Kidney (tissue), 14 donors: ENCODE results near the gene SP6. TPM values are rescaled to one million over a fixed set of nuclear protein-coding genes. Genes with fewer than 3 reads are reported as not detected.
A peak's percentile ranks its signal among the peaks of the same experiment; 100 is the strongest.

ENCODE experiments used
- DNase-seq, 5 donors: peaks; one replicate each; pipeline ENCODE4 v3.0.0-alpha.2; 2013 to 2020
- FAIRE-seq: peaks from 2 replicates; lab custom pipeline; 2012; peaks lifted over from hg19 to GRCh38; lab: Jason Lieb, UNC
- H3K27ac ChIP-seq, 2 donors: one replicate each; pipeline ENCODE4 v1.7.0; 2013; ENCODE audit warnings: low read depth in 2 of 2, low read length in 2 of 2, inconsistent platforms in 1 of 2
- H3K27me3 ChIP-seq: one replicate; pipeline ENCODE4 v1.7.1; 2013; ENCODE audit warnings: low read length, inconsistent platforms; ENCODE audit not compliant: control insufficient read depth, insufficient read depth
- H3K36me3 ChIP-seq, 3 donors: one replicate each; pipeline versions ENCODE4 v1.7.0 to v1.7.1; 2013; ENCODE audit warnings: low read length in 3 of 3, control low read depth in 1 of 3, inconsistent platforms in 1 of 3; ENCODE audit not compliant: insufficient read depth in 3 of 3, control insufficient read depth in 2 of 3
- H3K4me1 ChIP-seq, 3 donors: one replicate each; pipeline versions ENCODE4 v1.7.0 to v1.7.1; 2013; ENCODE audit warnings: low read length in 3 of 3, inconsistent platforms in 1 of 3, low read depth in 1 of 3; ENCODE audit not compliant: control insufficient read depth in 2 of 3, insufficient read depth in 2 of 3
- H3K4me3 ChIP-seq, 3 donors: one replicate each; pipeline versions ENCODE4 v1.7.0 to v1.8.1; 2013; ENCODE audit warnings: low read length in 3 of 3, control low read depth in 1 of 3, inconsistent platforms in 1 of 3
- H3K9ac ChIP-seq, 3 donors: one replicate each; pipeline versions ENCODE4 v1.7.0 to v1.7.1; 2013; ENCODE audit warnings: low read length in 3 of 3, control low read depth in 1 of 3, inconsistent platforms in 1 of 3
- H3K9me3 ChIP-seq, 3 donors: one replicate each; pipeline versions ENCODE4 v1.7.0 to v1.7.1; 2013; ENCODE audit warnings: low read length in 3 of 3, control low read depth in 1 of 3, inconsistent platforms in 1 of 3; ENCODE audit not compliant: control insufficient read depth in 2 of 3, insufficient read depth in 1 of 3
- intact Hi-C: fragments of 100-400 bp; cut with DNase I; formaldehyde crosslinking; loops from one replicate; pipeline ENCODE4 v1.11.1; 2022
- polyA plus RNA-seq: library from polyadenylated mRNA; stranded (reverse); fragments of 350-450 nt; fragmentation: Illumina TruSeq; extraction: RNeasy Lipid Tissue Mini Kit (QIAGEN cat#74804); gene quantifications from one replicate; pipeline ENCODE4 v1.2.3, GENCODE V29; 2014; ENCODE audit warnings: low read depth, low replicate concordance; ENCODE audit not compliant: insufficient read depth
- total RNA-seq: library from RNA; stranded (reverse); fragmentation: NEBNext Ultra II Directional; extraction: Animal tissue kit (Norgen Biotek cat#: 25700); gene quantifications from one replicate; pipeline ENCODE4 v1.2.1, GENCODE V29; 2021
- TF ChIP-seq, protein P1 (sequence below): IDR thresholded peaks from 3 replicates; pipeline ENCODE4 v1.5.1; 2012; ENCODE audit warnings: mild to moderate bottlenecking, moderate library complexity, borderline replicate concordance; ENCODE audit not compliant: insufficient read depth; ENCODE audit errors: extremely low read depth
- donor health status: control.
- donor health status: control.
- donor health status: control.
- donor health status: control.
- donor health status: control.
- donor health status: DM: yes; HTN: yes; CAD: no.
- donor health status: Normal renal cell carcinoma (clear cell type).

The SP6 gene
- total and polyA plus RNA-seq, 2 donors from 2014 or later: 0.86 to 2.0 TPM

DNA sequence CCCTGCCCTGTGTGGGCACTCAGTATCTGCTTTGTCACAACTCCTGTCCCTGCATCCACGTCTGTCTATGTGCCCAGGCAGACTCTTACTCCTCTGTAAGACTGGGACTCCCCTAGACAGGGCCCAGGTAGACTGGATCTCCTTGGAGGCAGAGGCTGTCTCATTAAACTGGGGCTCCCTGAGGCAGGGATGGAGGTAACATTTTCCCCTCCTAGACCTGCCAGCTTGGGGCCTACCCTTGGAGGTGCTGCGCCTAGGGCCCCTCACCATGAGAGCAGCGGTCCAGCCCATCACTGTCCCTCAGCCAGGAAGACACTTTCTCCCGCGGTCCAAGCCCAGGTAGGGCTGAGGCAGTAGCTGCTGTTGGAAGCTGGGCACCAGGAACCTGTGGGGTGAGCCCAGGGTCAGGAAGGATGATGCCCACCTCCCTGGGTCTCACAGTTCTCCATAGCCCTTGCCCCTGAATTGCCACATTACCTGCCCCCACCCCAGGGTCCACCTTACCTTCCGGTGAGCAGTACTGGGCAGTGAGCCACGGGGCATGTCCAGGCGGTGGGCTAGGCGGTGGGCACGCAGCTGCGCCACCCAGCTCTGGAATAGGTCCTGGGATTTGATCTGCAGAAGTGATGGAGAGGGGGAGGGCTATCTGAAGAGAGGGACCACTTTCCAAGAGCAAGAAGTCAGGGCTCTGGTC is 32.8 kb downstream of the SP6 start:
- DNase-seq (no peak), FAIRE-seq (no peak)
- intact Hi-C loops: no loop called here
- H3K27ac ChIP-seq: no peak overlapping the region
- no peak overlapping the region for H3K4me3 ChIP-seq
- peaks cover 0 to 17% (median 4%) of the 10 kb centered on the region in 3 donors for H3K36me3 ChIP-seq
- TF ChIP-seq, protein P1, sequence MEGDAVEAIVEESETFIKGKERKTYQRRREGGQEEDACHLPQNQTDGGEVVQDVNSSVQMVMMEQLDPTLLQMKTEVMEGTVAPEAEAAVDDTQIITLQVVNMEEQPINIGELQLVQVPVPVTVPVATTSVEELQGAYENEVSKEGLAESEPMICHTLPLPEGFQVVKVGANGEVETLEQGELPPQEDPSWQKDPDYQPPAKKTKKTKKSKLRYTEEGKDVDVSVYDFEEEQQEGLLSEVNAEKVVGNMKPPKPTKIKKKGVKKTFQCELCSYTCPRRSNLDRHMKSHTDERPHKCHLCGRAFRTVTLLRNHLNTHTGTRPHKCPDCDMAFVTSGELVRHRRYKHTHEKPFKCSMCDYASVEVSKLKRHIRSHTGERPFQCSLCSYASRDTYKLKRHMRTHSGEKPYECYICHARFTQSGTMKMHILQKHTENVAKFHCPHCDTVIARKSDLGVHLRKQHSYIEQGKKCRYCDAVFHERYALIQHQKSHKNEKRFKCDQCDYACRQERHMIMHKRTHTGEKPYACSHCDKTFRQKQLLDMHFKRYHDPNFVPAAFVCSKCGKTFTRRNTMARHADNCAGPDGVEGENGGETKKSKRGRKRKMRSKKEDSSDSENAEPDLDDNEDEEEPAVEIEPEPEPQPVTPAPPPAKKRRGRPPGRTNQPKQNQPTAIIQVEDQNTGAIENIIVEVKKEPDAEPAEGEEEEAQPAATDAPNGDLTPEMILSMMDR: no peak
- no peaks in the 10 kb centered on the region for H3K27me3 ChIP-seq
- H3K9ac ChIP-seq: no peak overlapping the region
- peaks cover 0 to 10% (median 0%) of the 10 kb centered on the region in 3 donors for H3K4me1 ChIP-seq
- no peaks in the 10 kb centered on the region for H3K9me3 ChIP-seq

DNA sequence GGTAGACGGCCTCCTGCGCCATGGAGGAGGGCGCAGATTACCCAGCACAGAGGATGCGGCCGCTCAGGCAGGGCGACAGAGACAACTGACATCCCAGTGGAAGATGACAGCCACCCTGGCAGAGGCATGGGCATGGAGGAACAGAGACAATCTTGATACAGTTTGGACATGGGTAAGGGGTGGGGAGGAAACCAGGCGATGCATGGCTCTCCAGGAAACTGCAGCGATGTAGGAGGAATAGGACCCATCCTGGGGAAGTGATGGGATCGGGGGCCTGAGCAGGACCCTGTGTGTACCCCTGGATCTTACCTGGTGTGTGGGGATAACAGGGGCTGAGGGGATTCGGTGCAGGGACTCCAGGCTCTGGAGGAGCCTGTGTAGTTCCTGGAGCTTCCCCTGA is 34.0 kb downstream of the SP6 start:
- Histone ChIP-seq H3K4me3 (no peak overlapping the region), H3K36me3 (peaks cover 0 to 17% (median 4%) of the 10 kb centered on the region in 3 donors), H3K27me3 (no peaks in the 10 kb centered on the region), H3K27ac (no peak overlapping the region), H3K4me1 (peaks cover 0 to 6% (median 0%) of the 10 kb centered on the region in 3 donors), H3K9ac (no peak overlapping the region), H3K9me3 (no peaks in the 10 kb centered on the region)
- TF ChIP-seq, protein P1: no peak
- intact Hi-C loops: no loop called here
- FAIRE-seq (no peak), DNase-seq (no peak)

DNA sequence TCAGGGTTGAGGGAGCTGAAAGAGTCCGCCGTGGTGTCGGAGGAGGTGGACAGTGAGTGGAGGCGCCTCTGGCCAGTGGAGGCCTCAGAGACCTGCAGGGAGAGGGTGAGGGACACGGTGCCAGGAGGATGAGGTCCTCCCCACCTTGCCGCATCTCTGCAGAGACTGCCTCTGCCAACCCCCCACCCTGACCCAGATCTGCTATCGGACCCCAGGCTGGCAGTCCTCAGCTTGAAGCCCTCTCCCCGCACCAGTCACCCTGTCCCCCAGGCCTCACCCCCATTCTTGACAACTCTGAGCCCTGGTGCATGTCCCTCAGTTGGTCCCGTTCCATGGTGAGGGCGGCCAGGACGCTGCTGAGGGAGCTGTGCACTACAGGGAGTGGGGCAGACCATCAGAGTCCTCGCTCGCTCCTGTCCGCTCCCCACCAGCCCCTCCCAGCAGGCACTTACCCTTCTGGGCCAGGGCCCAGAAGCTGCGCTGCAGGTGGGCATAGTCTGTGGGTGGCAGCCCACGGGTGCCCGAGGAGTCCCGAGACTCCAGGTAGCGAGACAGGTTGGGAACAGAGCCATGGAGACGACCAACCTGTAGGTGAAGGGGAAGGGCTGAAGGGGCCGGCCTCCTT is 34.7 kb downstream of the SP6 start:
- Histone ChIP-seq H3K27ac (no peak overlapping the region), H3K27me3 (no peaks in the 10 kb centered on the region), H3K9me3 (no peaks in the 10 kb centered on the region), H3K9ac (no peak overlapping the region), H3K4me3 (no peak overlapping the region), H3K36me3 (peaks cover 0 to 17% (median 4%) of the 10 kb centered on the region in 3 donors), H3K4me1 (peaks cover 0 to 6% (median 0%) of the 10 kb centered on the region in 3 donors)
- no peak for FAIRE-seq
- intact Hi-C loops: no loop called here
- DNase-seq: peak in 1 of 5 donors; percentile 27
- TF ChIP-seq, protein P1: no peak
